Stomach (tissue), 9 donors: ENCODE results near the gene CXCL12. TPM values are rescaled to one million over a fixed set of nuclear protein-coding genes. Genes with fewer than 3 reads are reported as not detected.

Experiments used
- DNase-seq, 2 donors: peaks; one replicate each; pipeline versions ENCODE4 v3.0.0 to v3.0.0-alpha.2; 2013 to 2019
- H3K27ac ChIP-seq, 5 donors: fragments of 200-600 bp in 4 of 5; sonication (generic) in 4 of 5; one replicate each; pipeline ENCODE4 v1.5.1; 2013 to 2019; ENCODE audit warnings: mild to moderate bottlenecking in 1 of 5, moderate library complexity in 1 of 5
- H3K27me3 ChIP-seq, 3 donors: fragments of 200-600 bp; sonication (generic); one replicate each; pipeline ENCODE4 v1.5.1; 2017 to 2019; ENCODE audit warnings: mixed run types in 1 of 3
- H3K36me3 ChIP-seq, 4 donors: fragments of 200-600 bp; sonication (generic); 1 replicate in 3 of 4; 2 replicates in 1 of 4; pipeline ENCODE4 v1.5.1; 2016 to 2019
- H3K4me1 ChIP-seq, 4 donors: fragments of 200-600 bp; sonication (generic); one replicate each; pipeline ENCODE4 v1.5.1; 2016 to 2019
- H3K4me3 ChIP-seq, 4 donors: fragments of 200-600 bp; sonication (generic) in 3 of 4; one replicate each; pipeline ENCODE4 v1.5.1; 2016 to 2019; ENCODE audit warnings: mild to moderate bottlenecking in 1 of 4
- H3K9me3 ChIP-seq, 4 donors: fragments of 200-600 bp; sonication (generic); one replicate each; pipeline ENCODE4 v1.5.1; 2016 to 2019
- CTCF ChIP-seq, 7 experiments: fragments of 450-650 bp in 4 of 7; fragments of 200-600 bp in 3 of 7; sonication (generic) in 3 of 7; IDR thresholded peaks; one replicate each; pipeline ENCODE4 v1.5.1; 2016 to 2019; ENCODE audit warnings: antibody characterized with exemption in 7 of 7, control low read depth in 2 of 7, mild to moderate bottlenecking in 1 of 7
- EP300 ChIP-seq: sonication (generic); formaldehyde crosslinking; IDR thresholded peaks from one replicate; pipeline ENCODE4 v1.6.1; 2017; ENCODE audit warnings: antibody characterized with exemption
- POLR2A ChIP-seq, 4 donors: fragments of 450-650 bp; IDR thresholded peaks; one replicate each; pipeline ENCODE4 v1.6.1; 2016; ENCODE audit warnings: antibody characterized with exemption in 4 of 4, control low read depth in 2 of 4, mild to moderate bottlenecking in 1 of 4, moderate library complexity in 1 of 4
- POLR2AphosphoS5 ChIP-seq, 3 donors: sonication (generic); formaldehyde crosslinking; IDR thresholded peaks; one replicate each; pipeline ENCODE4 v1.6.1; 2016; ENCODE audit warnings: antibody characterized with exemption in 3 of 3
- WGBS, 5 donors: extraction: QIAGEN DNeasy Blood & Tissue Kit in 3 of 5; methylation state at CpG; one replicate each; pipeline versions ENCODE4 v1.1.5 to v1.1.7; 2013 to 2018; 5-methylcytosine and 5-hydroxymethylcytosine counted together
- intact Hi-C: fragments of 100-400 bp; cut with DNase I; formaldehyde crosslinking; loops from one replicate; pipeline ENCODE4 v1.15.1; 2023; ENCODE audit warnings: low total_unique reads
- polyA plus RNA-seq, 3 donors: library from polyadenylated mRNA; stranded (reverse); fragments of 200-250 nt; gene quantifications; one replicate each; pipeline ENCODE4 v1.2.3, GENCODE V29; 2013
- total RNA-seq, 5 donors: library from RNA; depleted of rRNA; stranded (reverse); fragments of >200 nt; gene quantifications; one replicate each; pipeline versions ENCODE4 v1.1.0 to v1.2.3, GENCODE V29; 2014 to 2016
- donor health status: healthy with polysubstance abuse.
- donor health status: Bipolar disorder and iron deficiency.
- donor health status: healthy.

CXCL12 gene
- total and polyA plus RNA-seq, 8 donors = 5.8 to 52.3 (median 12.9) TPM

DNA sequence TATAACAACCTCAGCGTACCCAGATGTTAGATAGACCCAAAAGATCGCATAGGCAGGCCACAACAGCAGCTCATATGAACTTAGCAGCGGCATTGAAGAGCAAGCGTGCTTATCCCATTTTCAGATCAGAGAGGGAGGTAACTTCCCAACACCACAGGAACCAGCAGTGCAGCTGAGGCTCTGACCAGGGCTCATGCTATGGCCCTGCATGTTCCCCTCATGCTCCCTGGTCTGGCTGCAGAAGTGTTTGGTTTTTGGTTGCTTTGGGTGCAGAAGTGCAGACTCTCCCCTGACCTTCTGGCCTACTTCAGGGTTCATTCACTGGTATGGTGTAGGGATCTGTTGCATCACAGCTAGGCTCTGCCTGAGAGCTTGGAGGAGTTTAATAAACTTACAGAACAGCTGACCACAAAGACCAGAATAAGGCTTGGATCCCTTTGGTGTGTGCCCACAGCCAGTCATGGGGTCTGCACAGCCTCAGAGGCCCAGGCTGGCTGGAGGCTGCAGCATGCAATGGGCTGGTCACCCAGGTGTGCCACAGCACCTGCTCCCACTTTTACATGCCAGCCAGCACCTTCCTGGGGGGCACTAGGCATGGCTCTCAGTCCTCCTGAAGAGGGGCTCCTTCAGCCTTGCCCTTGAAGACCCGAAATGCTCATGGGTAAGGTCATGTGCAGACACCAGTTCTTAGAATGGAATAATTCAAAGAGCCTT, 9.1 kb upstream of the CXCL12 start:
- intact Hi-C loops = loop anchor here (10.0 kb wide), 1 partner anchor 461 kb away; no protein-coding TSS in a partner anchor

DNA sequence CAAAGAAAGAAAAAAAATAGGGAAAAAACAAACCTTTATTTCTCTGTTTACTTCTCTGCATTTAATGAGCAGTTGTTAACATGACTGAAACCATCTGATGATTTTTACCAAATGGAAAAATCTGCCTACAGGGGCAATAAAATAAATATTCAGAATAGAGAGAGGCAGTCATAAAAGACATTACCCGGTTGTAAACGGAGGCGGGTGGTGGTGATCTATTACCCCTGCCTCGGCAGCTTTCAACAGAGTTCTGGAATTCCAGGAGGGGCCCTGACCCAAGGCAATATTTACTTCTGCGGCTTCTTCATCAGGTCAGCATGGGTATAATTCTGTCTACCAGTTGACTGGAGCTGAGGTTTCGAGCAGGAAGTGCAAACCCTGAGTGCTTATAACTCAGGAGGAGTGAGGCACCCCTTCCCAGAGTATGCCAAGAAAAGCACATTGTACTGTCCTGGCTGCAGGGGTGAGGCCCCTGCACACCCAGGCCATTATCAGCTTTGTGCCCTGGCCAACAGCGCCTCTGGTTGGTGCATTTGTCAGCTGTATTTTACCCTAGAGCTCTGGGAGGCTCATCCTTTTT, 8.2 kb upstream of the CXCL12 start:
- no peak overlapping the region for H3K27ac ChIP-seq
- no peaks in the 10 kb centered on the region for H3K9me3 ChIP-seq
- peaks cover 0 to 6% (median 0%) of the 10 kb centered on the region in 4 donors for H3K4me1 ChIP-seq
- no peak overlapping the region for H3K4me3 ChIP-seq
- intact Hi-C loops = loop anchor here (10.0 kb wide), 1 partner anchor 462 kb away; no protein-coding TSS in a partner anchor
- H3K36me3 ChIP-seq = no peaks in the 10 kb centered on the region
- TF ChIP-seq POLR2A (IDR thresholded peaks at IDR 0.05) (no peak), EP300 (no peak), POLR2AphosphoS5 (IDR thresholded peaks at IDR 0.05) (no peak), CTCF (IDR thresholded peaks at IDR 0.05) (no peak)
- 49 to 55% (median 52%) methylated on average over 7 of the region's 7 CpGs for WGBS, 5 donors
- peaks cover 0 to 40% (median 0%) of the 10 kb centered on the region in 3 donors for H3K27me3 ChIP-seq
- DNase-seq = no peak

More for the DNA sequence above, 9.1 kb upstream of the CXCL12 start:
- H3K9me3 ChIP-seq = no peaks in the 10 kb centered on the region
- WGBS, 5 donors = 83 to 93% (median 91%) methylated on average over 5 of the region's 5 CpGs
- no peaks in the 10 kb centered on the region for H3K36me3 ChIP-seq
- peaks cover 0 to 4% (median 0%) of the 10 kb centered on the region in 4 donors for H3K4me1 ChIP-seq
- peaks cover 0 to 41% (median 0%) of the 10 kb centered on the region in 3 donors for H3K27me3 ChIP-seq
- H3K4me3 ChIP-seq = no peak overlapping the region
- DNase-seq = no peak
- TF ChIP-seq POLR2A (IDR thresholded peaks at IDR 0.05) = no peak
- no peak for TF ChIP-seq CTCF (IDR thresholded peaks at IDR 0.05)
- no peak for TF ChIP-seq EP300
- TF ChIP-seq POLR2AphosphoS5 (IDR thresholded peaks at IDR 0.05) = no peak
- no peak overlapping the region for H3K27ac ChIP-seq

- intact Hi-C loops = loop anchor here (10.0 kb wide), 1 partner anchor 462 kb away; no protein-coding TSS in a partner anchor
- Histone ChIP-seq H3K4me1 (peaks cover 0 to 6% (median 0%) of the 10 kb centered on the region in 4 donors), H3K27me3 (peaks cover 0 to 35% (median 0%) of the 10 kb centered on the region in 3 donors), H3K9me3 (no peaks in the 10 kb centered on the region), H3K4me3 (no peak overlapping the region), H3K27ac (no peak overlapping the region), H3K36me3 (no peaks in the 10 kb centered on the region)
- TF ChIP-seq POLR2A (IDR thresholded peaks at IDR 0.05) (no peak), EP300 (no peak), POLR2AphosphoS5 (IDR thresholded peaks at IDR 0.05) (no peak), CTCF (IDR thresholded peaks at IDR 0.05) (no peak)
- DNase-seq = no peak
- WGBS, 5 donors = 70 to 94% (median 76%) methylated on average over 3 of the region's 3 CpGs
Observed at GRCh38 chr10:44392420-44392819, 7.5 kb upstream of the CXCL12 start.

GRCh38 chr10:44391981-44392380, 7.1 kb upstream of the CXCL12 start:
- TF ChIP-seq POLR2A (IDR thresholded peaks at IDR 0.05) (no peak), CTCF (IDR thresholded peaks at IDR 0.05) (no peak), EP300 (no peak), POLR2AphosphoS5 (IDR thresholded peaks at IDR 0.05) (no peak)
- DNase-seq = no peak
- peaks cover 0 to 36% (median under 1%) of the 10 kb centered on the region in 3 donors for H3K27me3 ChIP-seq
- 79 to 97% (median 93%) methylated on average over 2 of the region's 2 CpGs for WGBS, 5 donors
- no peaks in the 10 kb centered on the region for H3K36me3 ChIP-seq
- H3K4me1 ChIP-seq = peaks cover 0 to 6% (median 0%) of the 10 kb centered on the region in 4 donors
- no peaks in the 10 kb centered on the region for H3K9me3 ChIP-seq
- no peak overlapping the region for H3K27ac ChIP-seq
- no peak overlapping the region for H3K4me3 ChIP-seq
- intact Hi-C loops = loop anchor here (10.0 kb wide), 1 partner anchor 463 kb away; no protein-coding TSS in a partner anchor
